IMR-90 (cell line): ENCODE results near the gene SLC48A1. TPM values are rescaled to one million over a fixed set of nuclear protein-coding genes. Genes with fewer than 3 reads are reported as not detected.

Experiments
- ATAC-seq: fragments of 200-7000 bp; cut with Tn5 transposase; 2 replicates; pipeline ENCODE4 v1.9.1; 2020; ENCODE audit warnings: low read depth, mild to moderate bottlenecking, moderate library complexity
- BruUV-seq: library from RNA; stranded (reverse); fragments of 400-500 nt; replicated peaks from 2 replicates; lab custom pipeline; 2021; lab: Mats Ljungman, UMichigan
- CTCF ChIA-PET: fragments of 300-600 bp; formaldehyde crosslinking; extraction: SDS; loops from one replicate; lab custom pipeline; 2021; ENCODE audit warnings: antibody characterized with exemption; lab: Yijun Ruan, JAX
- POLR2A ChIA-PET: fragments of 300-600 bp; sonication (Branson Sonifier 250); formaldehyde crosslinking; loops from one replicate; lab custom pipeline; 2022; ENCODE audit warnings: antibody characterized with exemption; ENCODE audit not compliant: unreplicated experiment; lab: Charles Lee
- DNase-seq: peaks from one replicate; pipeline ENCODE4 v3.0.0; 2013
- H2AFZ ChIP-seq: replicated peaks from 2 replicates; pipeline ENCODE3; 2013; ENCODE audit warnings: low read length, mild to moderate bottlenecking; ENCODE audit not compliant: poor library complexity
- H2AK5ac ChIP-seq: 2 replicates; pipeline ENCODE4 v1.6.1; 2013; ENCODE audit warnings: low read depth, low read length, inconsistent platforms
- H2AK9ac ChIP-seq: replicated peaks from 2 replicates; pipeline ENCODE3; 2013; ENCODE audit warnings: mild to moderate bottlenecking, low read depth, low read length, moderate library complexity; ENCODE audit not compliant: poor library complexity
- H2BK120ac ChIP-seq: 2 replicates; pipeline ENCODE4 v1.6.1; 2013; ENCODE audit warnings: low read depth, low read length, inconsistent platforms
- H2BK15ac ChIP-seq: 3 replicates; pipeline ENCODE4 v1.6.1; 2013; ENCODE audit warnings: low read depth, low read length, inconsistent platforms
- H2BK20ac ChIP-seq: 2 replicates; pipeline ENCODE4 v1.6.1; 2013; ENCODE audit warnings: low read depth, mild to moderate bottlenecking, inconsistent platforms, low read length, moderate library complexity
- H2BK5ac ChIP-seq: 2 replicates; pipeline ENCODE4 v1.6.1; 2013; ENCODE audit warnings: mild to moderate bottlenecking, low read depth, low read length, inconsistent platforms; ENCODE audit not compliant: poor library complexity, severe bottlenecking
- H3K14ac ChIP-seq: replicated peaks from 2 replicates; pipeline ENCODE4 v1.6.1; 2013; ENCODE audit warnings: low read depth, low read length, inconsistent platforms
- H3K18ac ChIP-seq: 2 replicates; pipeline ENCODE4 v1.6.1; 2013; ENCODE audit warnings: low read depth, low read length, control low read depth
- H3K23ac ChIP-seq: 2 replicates; pipeline ENCODE4 v1.6.1; 2013; ENCODE audit warnings: low read depth, low read length, inconsistent platforms
- H3K27ac ChIP-seq: 2 replicates; pipeline ENCODE4 v1.5.1; 2013; ENCODE audit warnings: mild to moderate bottlenecking, control low read depth, low read length; ENCODE audit not compliant: insufficient read depth
- H3K27me3 ChIP-seq: 2 replicates; pipeline ENCODE4 v1.6.1; 2013; ENCODE audit warnings: low read length; ENCODE audit not compliant: control insufficient read depth, insufficient read depth
- H3K36me3 ChIP-seq: 2 replicates; pipeline ENCODE4 v1.6.1; 2013; ENCODE audit warnings: low read length, mixed read lengths; ENCODE audit not compliant: control insufficient read depth, insufficient read depth
- H3K4ac ChIP-seq: 2 replicates; pipeline ENCODE4 v1.6.1; 2013; ENCODE audit warnings: low read depth, low read length, inconsistent platforms
- H3K4me1 ChIP-seq: 2 replicates; pipeline ENCODE4 v1.6.1; 2013; ENCODE audit warnings: low read length, mixed read lengths; ENCODE audit not compliant: control insufficient read depth, insufficient read depth
- H3K4me2 ChIP-seq: 2 replicates; pipeline ENCODE4 v1.6.1; 2013; ENCODE audit warnings: low read depth, mild to moderate bottlenecking, control low read depth, low read length, moderate library complexity
- H3K4me3 ChIP-seq: 2 replicates; pipeline ENCODE4 v1.5.1; 2013; ENCODE audit warnings: low read depth, mild to moderate bottlenecking, control low read depth, low read length, moderate library complexity; ENCODE audit not compliant: insufficient read depth
- H3K56ac ChIP-seq: 2 replicates; pipeline ENCODE4 v1.6.1; 2013; ENCODE audit warnings: low read length, inconsistent platforms; ENCODE audit not compliant: insufficient read depth; ENCODE audit errors: extremely low read depth
- H3K79me1 ChIP-seq, 2 experiments: 2 replicates each; pipeline ENCODE4 v1.6.1; 2013; ENCODE audit warnings: low read length in 2 of 2, inconsistent platforms in 1 of 2, low read depth in 1 of 2
- H3K9ac ChIP-seq: 2 replicates; pipeline ENCODE4 v1.6.1; 2013; ENCODE audit warnings: low read depth, low read length, control low read depth
- H3K9me1 ChIP-seq: 2 replicates; pipeline ENCODE4 v1.6.1; 2013; ENCODE audit warnings: low read length, inconsistent platforms; ENCODE audit not compliant: insufficient read depth
- H3K9me3 ChIP-seq: 2 replicates; pipeline ENCODE4 v1.6.1; 2013; ENCODE audit warnings: low read length; ENCODE audit not compliant: control insufficient read depth, insufficient read depth
- H4K20me1 ChIP-seq: 2 replicates; pipeline ENCODE4 v1.6.1; 2013; ENCODE audit warnings: low read length, inconsistent platforms; ENCODE audit not compliant: insufficient read depth
- H4K5ac ChIP-seq: 2 replicates; pipeline ENCODE4 v1.6.1; 2013; ENCODE audit warnings: mild to moderate bottlenecking, low read depth, low read length, control low read depth
- H4K8ac ChIP-seq, 2 experiments: 2 replicates each; pipeline ENCODE4 v1.6.1; 2013; ENCODE audit warnings: low read depth in 2 of 2, low read length in 2 of 2, control low read depth in 1 of 2, inconsistent platforms in 1 of 2
- H4K91ac ChIP-seq: 2 replicates; pipeline ENCODE4 v1.6.1; 2013; ENCODE audit warnings: low read depth, low read length, inconsistent platforms; ENCODE audit not compliant: insufficient read depth
- BHLHE40 ChIP-seq: fragments of 150-350 bp; IDR thresholded peaks from 2 replicates; pipeline ENCODE4 v1.6.1; 2016; ENCODE audit warnings: mild to moderate bottlenecking, low read depth, low read length
- CEBPB ChIP-seq: IDR thresholded peaks from 2 replicates; pipeline ENCODE4 v1.6.1; 2012; ENCODE audit warnings: low read depth, low read length, improper control_type of control experiment
- CHD1 ChIP-seq: IDR thresholded peaks from 2 replicates; pipeline ENCODE4 v1.6.1; 2012; ENCODE audit warnings: low read depth, low read length, improper control_type of control experiment
- ELK1 ChIP-seq: fragments of 150-350 bp; IDR thresholded peaks from 2 replicates; pipeline ENCODE4 v1.6.1; 2016; ENCODE audit warnings: low read depth, mild to moderate bottlenecking, low read length, moderate library complexity, borderline replicate concordance
- FOS ChIP-seq: fragments of 150-350 bp; IDR thresholded peaks from 2 replicates; pipeline ENCODE4 v1.6.1; 2016; ENCODE audit warnings: low read depth, low read length
- MAFK ChIP-seq: IDR thresholded peaks from 2 replicates; pipeline ENCODE4 v1.6.1; 2012; ENCODE audit warnings: low read depth, low read length, improper control_type of control experiment
- MAZ ChIP-seq: IDR thresholded peaks from 2 replicates; pipeline ENCODE4 v1.6.1; 2012; ENCODE audit warnings: low read depth, mild to moderate bottlenecking, low read length, improper control_type of control experiment, moderate library complexity, borderline replicate concordance
- MXI1 ChIP-seq: IDR thresholded peaks from 2 replicates; pipeline ENCODE4 v1.6.1; 2012; ENCODE audit warnings: low read depth, mild to moderate bottlenecking, low read length, moderate library complexity, borderline replicate concordance
- NFE2L2 ChIP-seq: fragments of 150-350 bp; IDR thresholded peaks from 2 replicates; pipeline ENCODE4 v1.6.1; 2016; ENCODE audit warnings: low read depth, mild to moderate bottlenecking, low read length
- POLR2A ChIP-seq: IDR thresholded peaks from 2 replicates; pipeline ENCODE4 v1.6.1; 2012; ENCODE audit warnings: mild to moderate bottlenecking, low read depth, low read length
- RAD21 ChIP-seq: IDR thresholded peaks from 2 replicates; pipeline ENCODE4 v1.6.1; 2012; ENCODE audit warnings: low read length, improper control_type of control experiment
- RCOR1 ChIP-seq: IDR thresholded peaks from 2 replicates; pipeline ENCODE4 v1.6.1; 2012; ENCODE audit warnings: mild to moderate bottlenecking, low read length, improper control_type of control experiment; ENCODE audit not compliant: insufficient replicate concordance
- RFX5 ChIP-seq: IDR thresholded peaks from 2 replicates; pipeline ENCODE4 v1.8.0; 2012; ENCODE audit warnings: low read depth, mild to moderate bottlenecking, low read length, moderate library complexity
- SMC3 ChIP-seq: fragments of 150-350 bp; IDR thresholded peaks from 2 replicates; pipeline ENCODE4 v1.6.1; 2016; ENCODE audit warnings: low read depth, mild to moderate bottlenecking, antibody characterized with exemption, low read length, moderate library complexity
- USF2 ChIP-seq: fragments of 150-350 bp; IDR thresholded peaks from 2 replicates; pipeline ENCODE4 v1.6.1; 2017; ENCODE audit warnings: mild to moderate bottlenecking, antibody characterized with exemption, low read length, low read depth
- whole genome bisulfite sequencing, 2 experiments: methylation state at CpG; one replicate each; pipeline versions ENCODE4 v1.1.5 to v1.1.7; 2013; ENCODE audit warnings: missing lambda C conversion rate in 2 of 2; ENCODE audit not compliant: insufficient read length in 1 of 2; ENCODE audit errors: extremely low coverage in 2 of 2; 5-methylcytosine and 5-hydroxymethylcytosine counted together
- dilution Hi-C: fragments of 300-500 bp; cut with HindIII; formaldehyde crosslinking; loops from one replicate; pipeline ENCODE4 v1.14.3; 2018; ENCODE audit warnings: low sequenced_read_pairs; ENCODE audit not compliant: unreplicated experiment
- in situ Hi-C: fragments of 300-500 bp; cut with MboI; formaldehyde crosslinking; loops from 3 replicates; pipeline ENCODE4 v1.14.3; 2019; ENCODE audit warnings: low sequenced_read_pairs, inconsistent platforms, mixed read lengths
- intact Hi-C: fragments of 100-400 bp; cut with micrococcal nuclease; formaldehyde crosslinking; loops from 2 replicates; pipeline ENCODE4 v1.10.0; 2022
- polyA plus RNA-seq, 3 experiments: library from polyadenylated mRNA; depleted of rRNA; stranded (reverse); fragments of >200 nt; gene quantifications; 2 replicates each; pipeline ENCODE4 v1.2.3, GENCODE V29; 2012; ENCODE audit warnings: low replicate concordance in 1 of 3
- total RNA-seq: library from RNA; depleted of rRNA; stranded (reverse); fragments of >200 nt; gene quantifications from 2 replicates; pipeline ENCODE4 v1.2.3, GENCODE V29; 2012
- TF ChIP-seq, protein P1 (sequence below): conservative IDR thresholded peaks from 2 replicates; pipeline ENCODE4 v1.5.1; 2012; ENCODE audit warnings: mild to moderate bottlenecking, low read depth, low read length, improper control_type of control experiment

The SLC48A1 gene
- total and polyA plus RNA-seq, 2 of the 4 experiments (the other 2 are of a cell fraction) = 4.8 to 5.9 TPM

- DNase-seq (no peak), ATAC-seq (no peak)
- Histone ChIP-seq H4K91ac (no peak overlapping the region), H3K4me2 (peak overlapping the region; percentile 71), H4K8ac (peak overlapping the region in 1 of 2 experiments; percentile 76; a peak in 1 of 4 replicates), H2BK20ac (no peak overlapping the region), H3K9me3 (no peaks in the 10 kb centered on the region), H4K20me1 (no peaks in the 10 kb centered on the region), H3K4me3 (peak overlapping the region; percentile 65), H3K18ac (0 out of 2 replicates have a peak overlapping the region, but pooled peaks have one; percentile 10), H3K9ac (0 out of 2 replicates have a peak overlapping the region, but pooled peaks have one; percentile 18), H2BK120ac (peak overlapping the region; percentile 44; the same call in 1 of the 2 replicates), H2BK15ac (no peak overlapping the region), H3K9me1 (peaks cover 7% of the 10 kb centered on the region; the same call in 1 of the 2 replicates), H3K36me3 (no peaks in the 10 kb centered on the region), H3K4ac (0 out of 2 replicates have a peak overlapping the region, but pooled peaks have one; percentile 60), H2AFZ (peak overlapping the region; percentile 94), H3K27ac (no peak overlapping the region; the same call in 1 of the 2 replicates), H2AK9ac (peak overlapping the region; percentile 83), H3K79me1 (no peaks in the 10 kb centered on the region), H3K23ac (no peak overlapping the region), H3K4me1 (peaks cover 12% of the 10 kb centered on the region), H3K14ac (peak overlapping the region; percentile 45; the same call in 1 of the 2 replicates), H2BK5ac (no peak overlapping the region), H3K56ac (no peak overlapping the region), H4K5ac (no peak overlapping the region), H3K27me3 (no peaks in the 10 kb centered on the region), H2AK5ac (peak overlapping the region; percentile 40; the same call in 1 of the 2 replicates)
- POLR2A ChIA-PET = no interaction called here
- in situ Hi-C loops = no loop called here
- TF ChIP-seq RFX5 (no peak), ELK1 (no peak), POLR2A (no peak), MAFK (no peak), BHLHE40 (no peak), SMC3 (no peak), MAZ (no peak), RAD21 (no peak), CEBPB (no peak), CHD1 (no peak), FOS (no peak), NFE2L2 (no peak), MXI1 (no peak), USF2 (no peak), RCOR1 (no peak)
- TF ChIP-seq, protein P1, sequence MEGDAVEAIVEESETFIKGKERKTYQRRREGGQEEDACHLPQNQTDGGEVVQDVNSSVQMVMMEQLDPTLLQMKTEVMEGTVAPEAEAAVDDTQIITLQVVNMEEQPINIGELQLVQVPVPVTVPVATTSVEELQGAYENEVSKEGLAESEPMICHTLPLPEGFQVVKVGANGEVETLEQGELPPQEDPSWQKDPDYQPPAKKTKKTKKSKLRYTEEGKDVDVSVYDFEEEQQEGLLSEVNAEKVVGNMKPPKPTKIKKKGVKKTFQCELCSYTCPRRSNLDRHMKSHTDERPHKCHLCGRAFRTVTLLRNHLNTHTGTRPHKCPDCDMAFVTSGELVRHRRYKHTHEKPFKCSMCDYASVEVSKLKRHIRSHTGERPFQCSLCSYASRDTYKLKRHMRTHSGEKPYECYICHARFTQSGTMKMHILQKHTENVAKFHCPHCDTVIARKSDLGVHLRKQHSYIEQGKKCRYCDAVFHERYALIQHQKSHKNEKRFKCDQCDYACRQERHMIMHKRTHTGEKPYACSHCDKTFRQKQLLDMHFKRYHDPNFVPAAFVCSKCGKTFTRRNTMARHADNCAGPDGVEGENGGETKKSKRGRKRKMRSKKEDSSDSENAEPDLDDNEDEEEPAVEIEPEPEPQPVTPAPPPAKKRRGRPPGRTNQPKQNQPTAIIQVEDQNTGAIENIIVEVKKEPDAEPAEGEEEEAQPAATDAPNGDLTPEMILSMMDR = no peak
- no TSS peak for BruUV-seq
- dilution Hi-C loops = no loop called here
- intact Hi-C loops = loop anchor here (2.0 kb wide), 1 partner anchor 22 kb away; no protein-coding TSS in a partner anchor
- 57% methylated on average over 1 of the region's 10 CpGs; no CpG with 5 or more reads in 1 of the 2 experiments for WGBS, 2 experiments
- CTCF ChIA-PET = interaction anchor here (0.5 to 2.7 kb wide), 7 partner anchors 10 to 80 kb away, joined by 3 to 11 read pairs (median 4); no protein-coding TSS in a partner anchor
Measured at GRCh38 chr12:47758584-47758833, 14.5 kb upstream of the SLC48A1 start.
